WI38 (cell line): Measurements from ENCODE around the gene RUSF1.
"Not testable (repeated sequence)": the region's sequence is repeated elsewhere in the genome, so short reads cannot be mapped to it uniquely, and the experiment has no call there.

Experiments used
- H3K4me3 ChIP-seq: 2 replicates; pipeline ENCODE4 v1.5.1; 2011; ENCODE audit warnings: low read depth, mild to moderate bottlenecking, control low read depth, low read length
- CTCF ChIP-seq: IDR thresholded peaks from 2 replicates; pipeline ENCODE4 v1.5.1; 2012; ENCODE audit warnings: low read depth, mild to moderate bottlenecking, control low read depth, low read length

Gene RUSF1

GRCh38 chr16:31525113-31525512 is 16.9 kb upstream of the RUSF1 start:
- TF ChIP-seq CTCF, result no peak

GRCh38 chr16:31523768-31524167 is 15.6 kb upstream of the RUSF1 start:
- H3K4me3 ChIP-seq, result not testable (repeated sequence)

More at GRCh38 chr16:31525113-31525512, 16.9 kb upstream of the RUSF1 start:
- no peak overlapping the region for H3K4me3 ChIP-seq

GRCh38 chr16:31522071-31522470 is 13.9 kb upstream of the RUSF1 start:
- H3K4me3 ChIP-seq, result no peak overlapping the region
- TF ChIP-seq CTCF, result no peak

GRCh38 chr16:31521368-31521767 is 13.2 kb upstream of the RUSF1 start:
- H3K4me3 ChIP-seq, result no peak overlapping the region
- TF ChIP-seq CTCF, result no peak

GRCh38 chr16:31519759-31520431 is 11.7 kb upstream of the RUSF1 start:
- no peak for TF ChIP-seq CTCF
- H3K4me3 ChIP-seq, result no peak overlapping the region

- no peak overlapping the region for H3K4me3 ChIP-seq
- no peak for TF ChIP-seq CTCF
These were observed 9.7 kb upstream of the RUSF1 start for GRCh38 chr16:31517800-31518402.

- TF ChIP-seq CTCF, result no peak
- H3K4me3 ChIP-seq, result no peak overlapping the region
These were observed 5.7 kb upstream of the RUSF1 start for GRCh38 chr16:31513884-31514283.

GRCh38 chr16:31513126-31513525 is 4.9 kb upstream of the RUSF1 start:
- no peak overlapping the region for H3K4me3 ChIP-seq
- no peak for TF ChIP-seq CTCF
